Lower leg skin (tissue), 3 donors: ENCODE data around the gene TRIM29.

Source experiments
- POLR2A ChIP-seq, 2 donors: fragments of 450-650 bp; IDR thresholded peaks; one replicate each; pipeline ENCODE4 v1.6.1; 2016 to 2017; ENCODE audit warnings: antibody characterized with exemption in 2 of 2, mild to moderate bottlenecking in 1 of 2, moderate library complexity in 1 of 2
- TF ChIP-seq, protein P1 (sequence below), 3 donors: fragments of 450-650 bp; IDR thresholded peaks; one replicate each; pipeline ENCODE4 v1.5.1; 2016; ENCODE audit warnings: antibody characterized with exemption in 3 of 3, mild to moderate bottlenecking in 3 of 3, moderate library complexity in 2 of 3

DNA sequence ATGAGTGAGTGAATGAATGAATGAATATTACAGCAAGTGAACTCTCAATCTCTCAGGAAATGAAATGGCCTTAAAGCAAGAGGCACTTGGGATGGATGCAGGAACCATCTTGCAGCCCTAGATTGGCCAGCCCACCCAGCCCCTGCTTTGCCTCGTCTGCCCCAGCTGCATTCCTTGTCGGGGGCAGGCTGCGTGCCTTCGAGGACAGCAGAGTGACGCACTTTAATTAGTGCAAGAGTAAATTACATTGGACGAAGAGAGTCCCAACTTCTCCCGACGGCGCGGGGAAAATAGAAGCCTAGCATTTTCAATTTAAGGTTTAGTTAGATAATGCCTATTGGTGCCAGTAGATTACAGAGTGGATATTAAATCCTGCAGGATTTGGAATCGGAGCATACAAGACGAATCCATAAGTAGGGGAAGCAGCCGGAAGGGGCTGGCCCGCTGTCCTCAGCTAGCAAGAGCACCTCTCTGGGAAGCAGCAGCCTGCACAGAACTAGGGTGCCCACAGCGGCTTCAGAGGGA lies 33.8 kb downstream of the TRIM29 start:
- TF ChIP-seq, protein P1, sequence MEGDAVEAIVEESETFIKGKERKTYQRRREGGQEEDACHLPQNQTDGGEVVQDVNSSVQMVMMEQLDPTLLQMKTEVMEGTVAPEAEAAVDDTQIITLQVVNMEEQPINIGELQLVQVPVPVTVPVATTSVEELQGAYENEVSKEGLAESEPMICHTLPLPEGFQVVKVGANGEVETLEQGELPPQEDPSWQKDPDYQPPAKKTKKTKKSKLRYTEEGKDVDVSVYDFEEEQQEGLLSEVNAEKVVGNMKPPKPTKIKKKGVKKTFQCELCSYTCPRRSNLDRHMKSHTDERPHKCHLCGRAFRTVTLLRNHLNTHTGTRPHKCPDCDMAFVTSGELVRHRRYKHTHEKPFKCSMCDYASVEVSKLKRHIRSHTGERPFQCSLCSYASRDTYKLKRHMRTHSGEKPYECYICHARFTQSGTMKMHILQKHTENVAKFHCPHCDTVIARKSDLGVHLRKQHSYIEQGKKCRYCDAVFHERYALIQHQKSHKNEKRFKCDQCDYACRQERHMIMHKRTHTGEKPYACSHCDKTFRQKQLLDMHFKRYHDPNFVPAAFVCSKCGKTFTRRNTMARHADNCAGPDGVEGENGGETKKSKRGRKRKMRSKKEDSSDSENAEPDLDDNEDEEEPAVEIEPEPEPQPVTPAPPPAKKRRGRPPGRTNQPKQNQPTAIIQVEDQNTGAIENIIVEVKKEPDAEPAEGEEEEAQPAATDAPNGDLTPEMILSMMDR (IDR thresholded peaks at IDR 0.05): no peak
- TF ChIP-seq POLR2A (IDR thresholded peaks at IDR 0.05): no peak
